HCT116 (cell line): ENCODE measurements around the gene AMHR2. TPM values are rescaled to one million over a fixed set of nuclear protein-coding genes. Genes with fewer than 3 reads are reported as not detected.

Source experiments
- ATAC-seq: fragments of 200-7000 bp; cut with Tn5 transposase; 2 replicates; pipeline ENCODE4 v1.9.1; 2020; ENCODE audit warnings: mild to moderate bottlenecking, moderate library complexity
- BruUV-seq: library from RNA; stranded (reverse); fragments of 400-500 nt; replicated peaks from 2 replicates; lab custom pipeline; 2021; lab: Mats Ljungman, UMichigan
- CTCF ChIA-PET: fragments of 300-600 bp; sonication (Branson Sonifier 250); formaldehyde crosslinking; loops from one replicate; lab custom pipeline; 2021; ENCODE audit warnings: antibody characterized with exemption; lab: Charles Lee
- POLR2A ChIA-PET: fragments of 300-600, 350-600 bp; sonication (Branson Sonifier 250); formaldehyde crosslinking; loops from one replicate; lab custom pipeline; 2021; ENCODE audit warnings: antibody characterized with exemption; lab: Charles Lee
- RAD21 ChIA-PET, 2 experiments: fragments of 300-600 bp; sonication (Branson Sonifier 250); formaldehyde crosslinking; loops; one replicate each; lab custom pipeline; 2023; ENCODE audit warnings: low total read pairs in 2 of 2; ENCODE audit not compliant: uncharacterized antibody in 2 of 2, unreplicated experiment in 2 of 2, low non-redundant PET in 1 of 2; lab: Charles Lee
- DNase-seq: peaks from one replicate; pipeline ENCODE4 v3.0.0-alpha.2; 2010; ENCODE audit warnings: low read depth, low spot score
- H2AFZ ChIP-seq: fragments of 200-600 bp; shearing (Covaris generic), sonication (generic); 2 replicates; pipeline ENCODE4 v1.6.1; 2017; ENCODE audit warnings: low read depth, mixed run types, mixed read lengths, antibody characterized with exemption, low read length; ENCODE audit not compliant: poor library complexity, severe bottlenecking
- H3K27ac ChIP-seq: 2 replicates; pipeline ENCODE4 v1.5.1; 2012; ENCODE audit warnings: low read depth, low read length
- H3K27me3 ChIP-seq: fragments of 200-600 bp; sonication (generic); 2 replicates; pipeline ENCODE4 v1.6.1; 2016; ENCODE audit warnings: mixed run types, low read length, mixed read lengths; ENCODE audit not compliant: insufficient read depth
- H3K36me3 ChIP-seq, 2 experiments: fragments of 200-500 bp in 1 of 2; fragments of 200-600 bp in 1 of 2; sonication (Bioruptor generic) in 1 of 2; sonication (generic) in 1 of 2; 2 replicates each; pipeline versions ENCODE4 v1.5.1 to v1.6.1; 2014 to 2016; ENCODE audit warnings: low read length in 2 of 2, inconsistent platforms in 1 of 2, mixed read lengths in 1 of 2, mixed run types in 1 of 2; ENCODE audit not compliant: insufficient read depth in 2 of 2, control insufficient read depth in 1 of 2
- H3K4me1 ChIP-seq, 2 experiments: fragments of 200-600 bp in 1 of 2; sonication (generic) in 1 of 2; 2 replicates each; pipeline versions ENCODE4 v1.5.1 to v1.6.1; 2012 to 2017; ENCODE audit warnings: low read length in 2 of 2, inconsistent platforms in 1 of 2, mild to moderate bottlenecking in 1 of 2, mixed read lengths in 1 of 2, mixed run types in 1 of 2, moderate library complexity in 1 of 2; ENCODE audit not compliant: insufficient read depth in 2 of 2, control insufficient read depth in 1 of 2
- H3K4me2 ChIP-seq: fragments of 200-600 bp; sonication (generic); 2 replicates; pipeline ENCODE4 v1.6.1; 2017; ENCODE audit warnings: mixed run types, low read length, mixed read lengths
- H3K4me3 ChIP-seq, 2 experiments: fragments of 200-600 bp in 1 of 2; sonication (generic) in 1 of 2; replicated peaks in 1 of 2; 2 replicates each; pipeline ENCODE4 v1.5.1; 2011 to 2016; ENCODE audit warnings: low read length in 2 of 2, control low read depth in 1 of 2, low read depth in 1 of 2, mild to moderate bottlenecking in 1 of 2, mixed read lengths in 1 of 2, mixed run types in 1 of 2
- H3K79me2 ChIP-seq: fragments of 200-600 bp; sonication (generic); 2 replicates; pipeline ENCODE4 v1.6.1; 2017; ENCODE audit warnings: mild to moderate bottlenecking, mixed run types, low read length, moderate library complexity, mixed read lengths; ENCODE audit not compliant: insufficient read depth
- H3K9ac ChIP-seq: fragments of 200-600 bp; sonication (generic); 2 replicates; pipeline ENCODE4 v1.6.1; 2016; ENCODE audit warnings: low read length, mixed read lengths
- H3K9me2 ChIP-seq: fragments of 200-600 bp; sonication (generic), shearing (Covaris generic); 2 replicates; pipeline ENCODE4 v1.6.1; 2017; ENCODE audit warnings: mixed run types, mild to moderate bottlenecking, moderate library complexity; ENCODE audit not compliant: insufficient read depth
- H3K9me3 ChIP-seq, 2 experiments: fragments of 200-500 bp in 1 of 2; fragments of 200-600 bp in 1 of 2; sonication (Bioruptor generic) in 1 of 2; sonication (generic) in 1 of 2; 2 replicates each; pipeline ENCODE4 v1.6.1; 2014 to 2017; ENCODE audit warnings: low read length in 2 of 2, mixed read lengths in 2 of 2, inconsistent platforms in 1 of 2, low read depth in 1 of 2, mild to moderate bottlenecking in 1 of 2, mixed run types in 1 of 2, moderate library complexity in 1 of 2; ENCODE audit not compliant: control insufficient read depth in 1 of 2, insufficient read depth in 1 of 2
- H4K20me1 ChIP-seq: fragments of 200-600 bp; sonication (generic), shearing (Covaris generic); 2 replicates; pipeline ENCODE4 v1.6.1; 2017; ENCODE audit warnings: mixed run types, mild to moderate bottlenecking, moderate library complexity; ENCODE audit not compliant: insufficient read depth
- CBX3 ChIP-seq: IDR thresholded peaks from 2 replicates; pipeline ENCODE4 v1.6.1; 2012; ENCODE audit warnings: low read depth
- ELF1 ChIP-seq: IDR thresholded peaks from 2 replicates; pipeline ENCODE4 v1.6.1; 2012; ENCODE audit warnings: low read depth, borderline replicate concordance
- EZH2 ChIP-seq: fragments of 200-600 bp; sonication (generic); IDR thresholded peaks from 2 replicates; pipeline ENCODE4 v1.6.1; 2017; ENCODE audit warnings: antibody characterized with exemption, mixed run types
- EZH2phosphoT487 ChIP-seq: fragments of 200-600 bp; IDR thresholded peaks from 2 replicates; pipeline ENCODE4 v1.6.1; 2018; ENCODE audit warnings: antibody characterized with exemption, borderline replicate concordance
- MAX ChIP-seq: IDR thresholded peaks from 2 replicates; pipeline ENCODE4 v1.6.1; 2012
- POLR2A ChIP-seq: IDR thresholded peaks from 2 replicates; pipeline ENCODE4 v1.7.0; 2011; ENCODE audit warnings: borderline replicate concordance; ENCODE audit not compliant: insufficient read depth, insufficient read length; ENCODE audit errors: extremely low read depth
- POLR2AphosphoS5 ChIP-seq: IDR thresholded peaks from 2 replicates; pipeline ENCODE4 v1.6.1; 2011; ENCODE audit warnings: mild to moderate bottlenecking, low read depth, low read length, moderate library complexity
- SIN3A ChIP-seq: IDR thresholded peaks from 2 replicates; pipeline ENCODE4 v1.6.1; 2012; ENCODE audit warnings: low read depth
- SP1 ChIP-seq: IDR thresholded peaks from 2 replicates; pipeline ENCODE4 v1.6.1; 2012; ENCODE audit warnings: low read depth
- TCF7L2 ChIP-seq: IDR thresholded peaks from 2 replicates; pipeline ENCODE4 v1.7.0; 2011; ENCODE audit warnings: borderline replicate concordance, inconsistent platforms; ENCODE audit not compliant: insufficient read depth, insufficient read length; ENCODE audit errors: extremely low read depth
- YY1 ChIP-seq: IDR thresholded peaks from 2 replicates; pipeline ENCODE4 v1.6.1; 2011; ENCODE audit warnings: low read length, low read depth, moderate library complexity, mild to moderate bottlenecking; ENCODE audit not compliant: insufficient replicate concordance; ENCODE audit errors: extremely low read depth
- intact Hi-C: fragments of 100-400 bp; cut with micrococcal nuclease; formaldehyde crosslinking; loops from 2 replicates; pipeline ENCODE4 v1.10.0; 2022
- total RNA-seq: library from RNA; stranded (reverse); gene quantifications from one replicate; pipeline ENCODE4 v1.2.1, GENCODE V29; 2021; ENCODE audit not compliant: unreplicated experiment

AMHR2 gene
- total RNA-seq, 1 experiment from 2014 or later, result not detected

GRCh38 chr12:53378724-53379388, 44.8 kb upstream of the AMHR2 start:
- intact Hi-C loops, result no loop called here
- no peaks in the 10 kb centered on the region for H4K20me1 ChIP-seq
- H3K27ac ChIP-seq, result peak overlapping the region; percentile 89
- ChIA-PET RAD21 (interaction anchor here (0.7 to 1.2 kb wide), 3 partner anchors 26 to 52 kb away, joined by 3 to 7 read pairs (median 6); no protein-coding TSS in a partner anchor), CTCF (interaction anchor here (1.0 to 6.9 kb wide), 6 partner anchors 26 to 130 kb away, joined by 3 to 99 read pairs (median 12); partner anchors contain the start of gene AAAS), POLR2A (interaction anchor here (0.6 to 3.5 kb wide), 15 partner anchors 9 to 876 kb away, joined by 3 to 32 read pairs (median 6); partner anchors contain the start of genes AAAS, SPRYD3 and TARBP2)
- H3K4me1 ChIP-seq, result peaks cover 34 to 57% of the 10 kb centered on the region in 2 experiments
- H3K4me3 ChIP-seq, result peak overlapping the region; percentile 62 to 71
- peaks cover 29% of the 10 kb centered on the region for H3K79me2 ChIP-seq
- peak overlapping the region; percentile 82 for H3K9ac ChIP-seq
- H3K9me2 ChIP-seq, result no peaks in the 10 kb centered on the region
- no peak overlapping the region for H2AFZ ChIP-seq
- H3K4me2 ChIP-seq, result peak overlapping the region; percentile 85
- no peak for TF ChIP-seq EZH2phosphoT487
- TF ChIP-seq POLR2A, result peak; percentile 89
- TF ChIP-seq ELF1, result no peak
- H3K36me3 ChIP-seq, result peaks cover 15 to 20% of the 10 kb centered on the region in 2 experiments
- TSS peak; percentile 99 for BruUV-seq
- no peaks in the 10 kb centered on the region for H3K27me3 ChIP-seq
- no peak for DNase-seq
- H3K9me3 ChIP-seq, result no peaks in the 10 kb centered on the region
- ATAC-seq, result no peak

- H3K9me3 ChIP-seq, result no peaks in the 10 kb centered on the region
- H3K27me3 ChIP-seq, result no peaks in the 10 kb centered on the region
- H3K4me2 ChIP-seq, result peak overlapping the region; percentile 85
- no peaks in the 10 kb centered on the region for H4K20me1 ChIP-seq
- ChIA-PET POLR2A (interaction anchor here (0.6 to 3.5 kb wide), 16 partner anchors 8 to 301 kb away, joined by 3 to 32 read pairs (median 6); partner anchors contain the start of genes AAAS, SPRYD3 and TARBP2), CTCF (interaction anchor here (1.0 to 6.9 kb wide), 6 partner anchors 27 to 129 kb away, joined by 3 to 99 read pairs (median 12); partner anchors contain the start of gene AAAS), RAD21 (interaction anchor here (0.7 to 1.2 kb wide), 3 partner anchors 27 to 53 kb away, joined by 3 to 7 read pairs (median 6); no protein-coding TSS in a partner anchor)
- peaks cover 28 to 51% of the 10 kb centered on the region in 2 experiments for H3K4me1 ChIP-seq
- DNase-seq (peak; percentile 100), ATAC-seq (peak; percentile 78)
- peaks cover 34% of the 10 kb centered on the region for H3K79me2 ChIP-seq
- H3K36me3 ChIP-seq, result peaks cover 15 to 22% of the 10 kb centered on the region in 2 experiments
- H3K4me3 ChIP-seq, result peak overlapping the region; percentile 63 to 71
- intact Hi-C loops, result loop anchor here (2.0 to 5.0 kb wide), 3 partner anchors 41 to 73 kb away; partner anchors contain the start of gene PCBP2
- BruUV-seq, result no TSS peak
- no peaks in the 10 kb centered on the region for H3K9me2 ChIP-seq
- peak overlapping the region; percentile 89 for H3K27ac ChIP-seq
- peak overlapping the region; percentile 82 for H3K9ac ChIP-seq
- H2AFZ ChIP-seq, result no peak overlapping the region
- peak; percentile 96 for TF ChIP-seq YY1
- peak; percentile 95 for TF ChIP-seq POLR2AphosphoS5
- TF ChIP-seq TCF7L2, result peak; percentile 58
- TF ChIP-seq POLR2A, result no peak
- no peak for TF ChIP-seq EZH2
- TF ChIP-seq SIN3A, result no peak
- no peak for TF ChIP-seq SP1
- TF ChIP-seq MAX, result no peak
- TF ChIP-seq CBX3, result no peak
These were observed 44.1 kb upstream of the AMHR2 start for GRCh38 chr12:53379389-53380103.
